Measurements from ENCODE around the gene RXYLT1.

GRCh38 chr12:63792338-63792737 lies 12.6 kb downstream of the RXYLT1 start:
- TF ChIP-seq GATA2 (IDR thresholded peaks at IDR 0.05; ENCODE audit: low read depth, low read length) (no peak), GATA3 (IDR thresholded peaks at IDR 0.05; ENCODE audit: low read depth, low read length) (no peak)

All from SH-SY5Y (cell line).